Stimulated activated CD8-positive, alpha-beta memory T cell treated with anti-CD3 and anti-CD28 coated beads, Interleukin-15, amount 100 ng/mL, for 24 hours (primary cell): ENCODE results near the gene GRIA3.
"Not testable (repeated sequence)": the region's sequence is repeated elsewhere in the genome, so short reads cannot be mapped to it uniquely, and the experiment has no call there.

Source experiments
- DNase-seq: peaks from one replicate; pipeline ENCODE4 v3.0.0-alpha.2; 2020; ENCODE audit warnings: low read depth

Gene GRIA3

DNA sequence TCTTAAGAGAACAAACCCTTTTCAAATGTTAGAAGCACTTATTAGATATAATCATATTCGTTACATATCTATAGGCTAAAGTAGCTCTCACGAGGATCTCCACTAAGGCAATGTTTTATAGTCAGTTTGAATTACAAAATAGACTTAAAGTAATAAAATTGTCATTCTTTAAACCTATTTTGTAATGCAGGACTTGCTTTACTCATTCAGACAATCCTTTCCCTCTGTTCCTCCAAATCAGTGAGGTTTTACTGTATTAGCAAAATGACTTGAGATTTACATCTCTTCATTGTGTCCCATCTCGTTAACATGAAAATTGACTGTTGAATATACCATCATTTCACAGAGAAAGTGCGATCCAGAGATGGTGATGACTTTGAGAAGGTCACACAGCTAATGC is 284.4 kb downstream of the GRIA3 start:
- DNase-seq, result no peak

DNA sequence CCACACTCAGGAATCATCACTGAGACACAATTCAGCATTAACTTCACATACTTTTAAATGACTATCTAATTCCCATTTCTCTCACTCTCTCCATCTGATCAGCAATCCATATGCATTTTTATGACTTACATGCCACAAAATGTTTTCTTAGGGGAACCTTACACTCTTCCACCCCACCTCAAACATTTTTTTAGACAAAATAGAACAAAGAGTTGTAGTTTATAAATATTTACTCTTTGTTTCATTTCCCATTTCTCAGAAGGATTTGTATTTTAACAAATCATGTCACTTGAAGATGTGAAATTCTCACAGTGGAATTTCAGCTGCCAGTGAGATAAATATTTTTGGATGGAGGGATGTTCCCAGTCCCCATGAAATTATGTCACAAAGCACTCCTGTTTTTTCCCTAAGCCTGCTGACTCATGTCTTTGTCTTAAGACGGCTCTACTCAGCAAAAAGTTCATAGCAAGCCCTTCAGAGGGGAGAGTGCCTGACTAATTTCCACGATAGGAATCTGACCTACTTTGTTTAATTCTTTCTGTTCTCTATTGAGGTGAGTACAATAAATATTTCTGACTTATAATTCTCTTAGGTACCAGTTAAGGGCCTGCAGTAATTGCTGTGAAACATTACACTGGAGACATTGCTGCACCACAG is 291.1 kb downstream of the GRIA3 start:
- DNase-seq, result no peak

DNA sequence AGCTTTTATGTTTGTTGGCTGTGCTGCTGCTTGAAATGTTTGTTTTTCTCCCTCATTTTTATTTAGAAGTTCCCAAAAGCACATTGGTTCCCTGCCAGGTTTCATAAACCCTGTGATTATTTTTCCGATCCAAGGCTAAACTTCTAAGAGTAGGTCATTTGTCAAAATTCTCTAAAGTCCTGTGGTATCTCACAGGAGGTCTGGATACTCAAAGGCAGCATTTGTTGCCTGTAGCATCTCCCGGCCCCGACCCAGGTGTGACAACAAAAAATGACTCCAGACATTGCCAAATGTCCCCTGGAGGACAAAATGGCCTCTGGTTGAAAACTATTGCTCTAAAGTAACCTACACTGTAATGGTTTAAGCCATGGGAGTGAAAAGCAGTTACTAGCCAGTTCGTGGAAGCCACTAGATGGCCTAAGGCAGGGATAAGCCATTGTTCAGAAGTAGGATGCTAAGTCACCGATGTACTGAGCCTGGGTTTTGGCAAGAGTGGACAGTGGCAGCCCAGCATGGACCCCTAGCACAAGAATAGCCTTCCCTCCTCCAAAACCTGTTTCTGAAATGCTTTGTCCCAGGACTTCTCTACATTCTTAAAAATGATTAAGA is 292.6 kb downstream of the GRIA3 start:
- DNase-seq, result no peak

DNA sequence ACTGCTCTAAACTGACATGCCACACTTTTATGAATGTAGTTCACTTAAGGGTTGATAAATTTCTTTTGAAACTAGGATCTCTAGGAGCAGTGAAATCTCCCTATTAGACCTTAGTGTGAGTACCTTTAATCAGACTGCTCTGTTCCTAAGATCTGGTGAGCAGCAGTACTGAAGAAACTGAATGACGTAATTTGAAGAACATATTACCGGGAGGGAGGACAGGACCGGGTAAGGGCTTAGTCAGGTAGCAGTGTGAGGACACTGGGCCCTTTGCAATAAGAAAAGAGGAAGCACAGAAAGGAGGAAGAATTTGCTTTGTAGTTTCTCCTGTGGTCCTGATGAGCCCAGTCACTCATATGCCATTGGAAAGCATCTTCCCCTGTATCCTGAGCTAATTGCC is 293.6 kb downstream of the GRIA3 start:
- DNase-seq, result no peak

DNA sequence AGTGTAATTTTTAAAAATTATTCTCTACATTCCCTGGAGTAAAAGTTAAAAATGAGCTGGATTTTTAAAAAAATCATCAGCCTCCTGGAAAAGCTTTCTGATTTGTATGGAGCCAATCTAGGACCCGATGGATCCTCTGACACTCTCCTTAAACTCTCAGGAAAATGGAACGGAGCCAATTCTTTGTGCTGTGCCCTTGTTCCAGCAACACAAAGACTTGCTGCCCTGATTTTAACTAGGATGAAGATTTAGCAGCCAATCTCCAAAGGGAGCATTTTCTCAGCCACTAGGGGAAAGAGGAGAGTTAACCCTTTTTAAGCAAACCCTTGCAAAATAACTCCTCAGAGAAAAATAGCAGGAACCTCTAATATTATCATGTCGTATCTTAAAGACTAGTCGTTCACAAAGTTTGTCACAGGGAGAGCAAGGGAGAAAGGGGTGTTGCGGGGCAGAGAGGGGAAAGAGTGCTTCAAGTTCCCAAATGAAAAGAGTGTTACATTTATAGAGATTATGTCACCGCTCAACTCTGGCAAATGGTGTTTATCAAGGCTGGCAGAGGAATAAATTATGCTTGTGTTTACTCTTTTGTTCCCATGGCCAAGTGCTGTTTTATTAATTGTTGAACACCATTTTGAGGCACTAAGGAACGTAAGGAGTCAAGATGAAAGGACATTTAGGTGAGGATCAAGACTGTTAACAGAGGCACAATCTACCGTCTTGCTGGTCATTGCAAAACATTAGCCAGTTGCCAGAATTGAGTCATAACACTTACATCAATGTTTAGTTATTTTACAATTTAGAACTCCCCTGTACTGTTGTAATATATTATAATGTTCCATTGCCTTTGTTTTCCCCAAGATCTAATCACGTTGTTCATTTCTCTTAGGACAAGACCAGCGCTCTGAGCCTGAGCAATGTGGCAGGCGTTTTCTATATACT is 298.1 kb downstream of the GRIA3 start:
- no peak for DNase-seq

DNA sequence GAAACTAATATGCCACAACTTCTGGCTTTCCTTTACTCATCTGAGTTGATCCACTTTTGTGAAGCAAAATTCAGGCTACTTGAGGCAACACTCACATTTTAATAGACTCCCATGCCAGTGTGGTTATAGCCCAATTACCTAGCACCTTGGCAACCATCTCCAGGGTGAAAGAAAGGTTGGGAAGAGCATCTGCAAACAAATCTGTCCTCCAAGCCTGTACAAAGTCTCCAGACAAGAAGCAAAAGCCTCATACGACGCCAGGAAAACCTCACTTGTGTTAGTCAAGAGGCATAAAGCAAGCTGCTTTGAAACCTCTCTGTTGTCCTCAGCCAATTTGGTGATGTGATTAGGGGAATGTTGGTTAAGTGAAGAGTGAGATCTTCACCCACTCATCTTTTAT is 302.2 kb downstream of the GRIA3 start:
- no peak for DNase-seq

DNA sequence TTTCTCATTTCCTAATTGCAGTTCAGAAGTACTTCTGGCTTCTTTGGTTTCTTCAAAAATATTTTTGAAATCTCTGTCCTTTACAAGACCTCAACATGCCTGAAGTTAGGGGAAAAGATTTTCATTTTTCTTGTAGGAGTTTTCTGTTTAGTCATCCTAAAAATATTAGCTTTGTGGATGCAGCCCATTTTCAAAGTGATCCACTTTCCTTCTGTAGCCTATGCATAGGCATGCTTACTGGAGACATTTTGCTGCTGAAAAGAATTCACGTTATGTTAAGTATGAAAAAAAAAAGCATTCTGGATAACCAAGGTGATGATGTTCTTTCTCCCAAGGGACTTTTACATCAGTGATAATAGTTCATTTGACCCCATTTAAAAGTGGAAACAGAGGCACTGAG is 303.2 kb downstream of the GRIA3 start:
- DNase-seq, result no peak

DNA sequence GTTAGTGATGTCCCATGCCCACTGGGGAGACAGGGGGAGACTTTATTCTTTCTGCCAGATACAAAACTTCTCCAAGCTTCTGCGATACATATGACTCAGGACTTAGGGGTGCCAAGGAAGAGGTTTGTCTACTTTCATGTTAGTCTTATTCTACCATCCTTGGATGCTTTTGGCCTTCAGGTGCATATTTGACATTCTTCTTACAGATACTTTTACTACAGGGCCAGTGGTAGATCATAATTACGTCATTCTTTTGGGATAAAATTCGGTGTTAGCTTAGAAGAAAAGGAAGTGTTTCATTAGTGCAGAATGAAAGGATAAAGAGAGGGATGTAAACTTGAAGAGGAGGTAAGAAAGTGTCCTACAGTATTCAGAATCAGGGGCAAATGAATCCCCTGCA is 303.6 kb downstream of the GRIA3 start:
- no peak for DNase-seq

DNA sequence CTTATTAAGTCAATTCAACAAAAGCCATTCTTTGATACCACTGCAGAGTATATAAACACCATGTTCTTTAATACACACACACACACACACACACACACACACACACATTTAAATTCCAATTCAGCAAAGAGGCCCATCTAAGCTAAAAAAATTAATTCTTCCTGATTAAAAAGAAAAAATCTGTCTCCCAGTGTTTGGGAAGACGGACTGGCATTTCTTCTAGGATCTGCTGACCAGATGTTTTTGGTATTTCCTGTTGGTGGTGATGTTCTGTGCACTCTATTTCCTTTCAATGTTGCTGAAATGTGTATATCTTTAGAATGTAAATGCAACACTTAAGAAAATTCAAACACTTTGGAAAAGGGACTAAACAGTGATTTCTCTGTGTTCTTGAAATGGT is 304.9 kb downstream of the GRIA3 start:
- DNase-seq, result no peak

DNA sequence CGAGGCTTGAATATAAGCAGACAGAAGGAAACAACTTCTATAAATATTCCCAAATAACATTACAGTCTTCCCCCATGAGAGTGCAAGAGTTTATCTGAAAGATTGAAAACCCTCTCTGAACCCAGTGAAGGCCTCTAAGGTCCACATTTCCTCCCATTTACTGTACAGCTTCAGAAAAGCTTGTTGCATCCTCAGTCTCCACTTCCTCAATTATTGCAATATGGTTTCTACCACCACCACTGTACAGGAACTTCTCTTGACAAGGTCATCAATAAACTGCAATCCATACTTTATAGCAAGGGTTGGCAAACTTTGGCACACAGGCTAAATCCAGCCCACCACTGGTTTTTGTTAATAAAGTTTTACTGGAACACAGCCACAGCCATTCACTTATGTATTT is 309.8 kb downstream of the GRIA3 start:
- no peak for DNase-seq

DNA sequence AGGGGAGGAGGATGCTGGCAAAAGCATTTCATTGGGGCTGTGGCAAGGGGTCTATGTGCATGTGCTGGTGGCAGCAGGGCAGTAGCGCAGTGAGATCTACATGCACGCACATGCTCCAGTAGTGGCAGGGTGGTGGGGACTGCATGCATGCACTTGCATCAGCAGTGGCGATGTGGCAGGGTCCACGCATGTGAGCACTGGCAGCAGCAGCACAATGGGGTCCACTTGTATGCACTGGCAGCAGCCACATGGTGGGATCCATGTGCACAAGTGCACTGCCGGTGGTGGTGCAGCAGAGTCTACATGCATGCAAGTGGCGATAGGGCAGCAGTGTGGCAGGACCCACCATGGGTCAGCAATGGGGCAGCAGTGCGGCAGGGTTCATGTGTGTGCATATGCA is 315.7 kb downstream of the GRIA3 start:
- DNase-seq, result no peak

DNA sequence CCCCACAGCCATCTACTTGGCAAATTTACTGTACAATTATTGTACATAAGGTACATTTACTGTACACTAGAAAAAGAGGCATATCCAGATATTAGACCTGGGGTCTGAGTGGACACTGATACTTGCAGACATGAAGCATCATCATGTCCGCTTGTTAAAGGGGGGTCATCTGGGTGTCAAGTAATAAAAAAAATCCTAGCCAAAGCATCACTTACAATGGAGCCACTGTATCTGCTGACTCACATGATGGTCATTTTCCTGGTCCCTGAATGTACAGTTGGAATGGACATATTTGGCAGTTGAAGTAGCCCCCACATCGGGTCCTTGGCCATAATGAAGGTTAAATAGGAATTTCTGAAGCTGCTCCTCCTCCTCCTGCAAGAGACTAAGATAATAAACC is 320.0 kb downstream of the GRIA3 start:
- no peak for DNase-seq

DNA sequence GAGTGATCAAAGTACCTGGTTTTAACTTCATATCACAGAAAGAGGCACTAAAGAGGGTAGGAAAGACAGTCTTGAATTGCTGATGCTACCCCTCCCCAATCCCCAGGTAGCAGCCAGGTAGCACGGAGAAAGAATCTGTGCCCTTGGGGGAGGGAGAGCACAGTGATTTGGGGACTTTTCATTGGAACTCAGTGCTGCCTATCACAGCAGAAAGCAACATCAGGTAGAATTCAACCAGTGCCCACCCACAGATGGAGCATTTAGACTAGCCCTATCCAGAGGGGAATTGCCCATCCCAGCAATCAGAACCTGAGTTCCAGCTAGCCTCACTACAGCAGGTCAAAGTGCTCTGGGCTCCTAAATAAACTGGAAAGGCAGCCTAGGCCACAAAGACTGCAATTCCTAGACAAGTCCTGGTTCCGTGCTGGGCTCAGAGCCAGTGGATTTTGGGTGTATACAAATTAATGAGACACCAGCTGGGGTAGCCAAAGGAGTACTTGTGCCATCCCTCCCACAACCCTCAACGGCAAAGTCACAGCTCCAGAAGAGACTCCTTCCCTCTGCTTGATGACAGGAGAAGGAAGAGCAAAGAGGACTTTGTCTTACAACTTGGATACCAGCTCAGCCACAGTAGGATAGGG is 320.7 kb downstream of the GRIA3 start:
- DNase-seq, result no peak

DNA sequence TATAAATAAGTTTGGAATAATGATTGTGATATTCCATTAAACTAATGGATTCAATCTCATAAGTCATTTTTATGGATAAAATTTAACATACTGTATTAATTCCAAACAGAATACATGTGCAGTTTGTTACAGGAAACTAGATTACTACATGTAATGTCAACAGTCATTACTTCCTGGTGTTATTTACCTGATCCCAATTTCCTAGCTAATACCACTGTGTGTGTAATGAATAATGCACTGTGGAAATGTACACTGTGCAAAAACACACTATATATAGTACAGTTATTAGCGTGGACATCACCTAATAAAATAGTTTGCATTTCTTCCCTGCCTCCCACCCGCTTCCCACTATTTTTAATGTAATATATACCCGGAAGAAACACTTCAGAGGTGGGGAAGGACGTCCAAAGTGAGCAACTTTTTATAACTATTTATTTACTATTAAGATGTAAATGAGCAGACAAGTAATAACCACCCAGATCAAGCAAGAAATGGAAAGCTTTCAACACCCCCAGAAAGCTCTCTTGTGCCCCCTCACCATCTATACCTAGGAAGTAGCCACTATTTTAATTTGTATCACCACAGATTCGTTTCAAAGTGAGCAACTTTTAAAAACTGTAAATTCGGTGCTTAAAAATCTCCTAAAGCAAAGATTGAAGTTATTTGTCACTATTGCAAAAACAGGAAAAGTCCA is 329.7 kb downstream of the GRIA3 start:
- no peak for DNase-seq

DNA sequence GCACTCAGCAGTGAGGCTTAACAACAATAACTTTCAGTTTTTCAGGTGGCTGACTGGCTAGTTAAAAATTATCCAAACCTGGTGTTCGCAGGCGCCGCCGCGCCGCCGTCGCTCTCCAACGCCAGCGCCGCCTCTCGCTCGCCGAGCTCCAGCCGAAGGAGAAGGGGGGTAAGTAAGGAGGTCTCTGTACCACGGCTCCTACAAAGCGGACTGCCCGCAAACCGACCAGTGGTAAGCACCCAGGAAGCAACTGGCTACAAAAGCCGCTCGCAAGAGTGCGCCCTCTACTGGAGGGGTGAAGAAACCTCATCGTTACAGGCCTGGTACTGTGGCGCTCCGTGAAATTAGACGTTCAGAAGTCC is 330.2 kb downstream of the GRIA3 start:
- DNase-seq, result not testable (repeated sequence)

DNA sequence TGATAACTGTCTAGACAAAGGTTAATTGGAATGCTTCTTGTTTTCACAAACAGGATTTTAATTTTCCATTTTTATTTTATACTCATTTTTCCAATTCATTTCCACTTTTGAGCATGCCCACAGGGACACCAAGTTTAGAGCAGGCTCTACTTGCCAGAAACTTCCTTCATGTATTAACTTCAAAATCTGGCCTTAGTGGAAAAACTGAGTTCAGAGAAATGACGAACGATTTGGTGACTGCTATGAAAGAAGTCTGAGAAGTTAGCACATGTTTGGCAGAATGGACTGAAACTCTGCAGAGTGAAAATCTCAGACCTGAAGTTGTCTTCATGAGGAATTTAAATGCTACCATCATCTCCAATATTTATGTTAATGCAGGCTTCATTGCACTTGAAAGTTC is 334.7 kb downstream of the GRIA3 start:
- no peak for DNase-seq

DNA sequence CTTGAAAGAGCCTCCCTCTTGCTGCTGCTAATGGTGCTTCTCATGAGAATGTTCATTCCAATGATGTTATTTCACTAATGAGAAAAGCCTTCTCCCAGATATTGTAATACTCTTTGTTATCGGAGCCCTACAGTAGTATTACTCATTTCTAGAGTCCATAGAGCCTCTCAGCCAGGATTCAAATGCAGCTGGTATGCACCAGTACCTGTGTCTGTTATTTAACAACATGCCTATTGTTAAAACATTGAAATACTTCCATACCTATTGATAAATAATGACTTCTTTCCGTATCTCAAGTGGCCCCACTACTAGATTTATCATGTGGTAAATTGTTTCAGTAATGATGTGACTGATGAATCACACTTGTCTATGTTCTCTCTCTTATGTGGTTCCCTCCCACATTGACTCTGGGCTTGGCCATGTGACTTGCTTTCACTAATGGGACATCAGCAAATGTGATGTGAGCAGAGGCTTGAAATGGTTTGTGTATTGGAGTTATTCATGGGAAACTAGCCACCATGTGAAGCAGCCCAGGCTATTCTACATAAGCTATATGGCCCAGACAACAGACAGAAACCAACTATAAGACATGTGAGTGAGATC is 341.1 kb downstream of the GRIA3 start:
- DNase-seq, result no peak

DNA sequence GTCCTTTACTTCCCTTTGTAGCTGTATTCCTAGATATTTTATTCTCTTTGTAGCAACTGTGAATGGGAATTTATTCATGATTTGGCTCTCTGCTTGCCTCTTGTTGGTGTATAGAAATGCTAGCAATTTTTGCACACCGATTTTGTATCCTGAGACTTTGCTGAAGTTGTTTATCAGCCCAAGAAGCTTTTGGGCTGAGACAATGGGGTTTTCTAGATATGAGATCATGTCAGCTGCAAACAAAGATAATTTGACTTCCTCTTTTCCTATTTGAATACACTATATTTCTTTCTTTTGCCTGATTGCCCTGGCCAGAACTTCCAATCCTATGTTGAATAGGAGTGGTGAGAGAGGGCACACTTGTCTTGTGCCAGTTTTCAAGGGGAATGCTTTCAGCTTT is 346.6 kb downstream of the GRIA3 start:
- DNase-seq, result not testable (repeated sequence)
